Measurements from ENCODE around the gene CLDN22. TPM values are rescaled to one million over a fixed set of nuclear protein-coding genes. Genes with fewer than 3 reads are reported as not detected.

CLDN22 gene
- total RNA-seq, 4 donors from 2014 or later, result not detected

DNA sequence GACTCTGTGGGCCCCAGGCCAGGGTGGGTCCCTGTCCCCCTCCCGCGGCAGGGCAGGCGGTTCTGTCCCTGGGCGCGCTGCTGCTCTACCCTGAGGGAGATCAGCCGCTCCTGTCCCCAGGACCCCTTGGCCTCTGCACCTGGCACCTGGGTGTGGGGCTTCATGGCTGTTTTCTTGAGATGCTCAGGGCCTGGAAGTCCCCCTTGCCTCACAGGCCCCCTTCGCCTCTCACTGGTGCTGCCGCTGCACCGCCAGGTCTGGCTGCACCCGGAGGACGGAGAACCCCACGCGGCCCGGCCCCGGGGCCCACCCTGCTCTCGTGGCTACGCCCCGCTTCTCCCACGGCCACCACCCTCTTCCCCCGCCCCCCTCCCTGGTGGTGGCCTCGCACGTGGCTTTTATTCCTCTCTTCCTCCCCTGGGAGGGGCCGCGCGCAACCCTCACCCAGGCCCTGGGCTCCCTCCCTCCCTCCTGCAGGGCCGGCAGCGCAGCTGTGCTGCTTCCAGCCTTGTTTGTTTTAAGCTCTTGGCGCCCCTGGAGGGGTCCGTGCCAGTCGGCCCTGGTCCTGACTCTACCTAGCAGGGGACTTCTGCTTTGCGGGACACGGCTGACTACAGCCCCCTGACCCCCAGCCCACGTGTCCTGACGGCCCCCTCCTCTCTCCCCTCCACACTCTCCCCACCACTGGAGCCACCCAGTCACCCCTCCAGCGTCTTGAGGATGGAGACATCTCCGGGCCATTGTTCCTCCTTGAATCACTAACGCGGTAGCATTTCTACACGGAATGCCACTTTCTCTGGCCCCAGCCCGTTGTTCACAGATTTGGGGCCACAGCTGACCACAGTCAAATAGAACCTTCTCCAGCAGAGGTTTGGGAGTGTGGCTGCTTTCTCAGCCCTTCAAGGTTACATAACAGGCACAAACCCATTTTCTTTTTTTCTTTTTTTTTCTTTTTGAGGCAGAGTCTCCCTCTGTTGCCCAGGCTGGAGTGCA is 22.8 kb upstream of the CLDN22 start:
- Histone ChIP-seq H3K27ac (no peak overlapping the region), H3K9me3 (no peaks in the 10 kb centered on the region), H3K36me3 (no peaks in the 10 kb centered on the region), H3K4me3 (peak overlapping the region in 1 of 4 donors; percentile 22), H3K27me3 (no peaks in the 10 kb centered on the region), H3K4me1 (peaks cover 0 to 11% (median 0%) of the 10 kb centered on the region in 4 donors)
- WGBS, 2 donors, result 22 to 30% methylated on average over 33 to 39 of the region's 40 CpGs
- TF ChIP-seq POLR2A (IDR thresholded peaks at IDR 0.05) (no peak), EP300 (IDR thresholded peaks at IDR 0.05) (no peak)
- TF ChIP-seq, protein P1, sequence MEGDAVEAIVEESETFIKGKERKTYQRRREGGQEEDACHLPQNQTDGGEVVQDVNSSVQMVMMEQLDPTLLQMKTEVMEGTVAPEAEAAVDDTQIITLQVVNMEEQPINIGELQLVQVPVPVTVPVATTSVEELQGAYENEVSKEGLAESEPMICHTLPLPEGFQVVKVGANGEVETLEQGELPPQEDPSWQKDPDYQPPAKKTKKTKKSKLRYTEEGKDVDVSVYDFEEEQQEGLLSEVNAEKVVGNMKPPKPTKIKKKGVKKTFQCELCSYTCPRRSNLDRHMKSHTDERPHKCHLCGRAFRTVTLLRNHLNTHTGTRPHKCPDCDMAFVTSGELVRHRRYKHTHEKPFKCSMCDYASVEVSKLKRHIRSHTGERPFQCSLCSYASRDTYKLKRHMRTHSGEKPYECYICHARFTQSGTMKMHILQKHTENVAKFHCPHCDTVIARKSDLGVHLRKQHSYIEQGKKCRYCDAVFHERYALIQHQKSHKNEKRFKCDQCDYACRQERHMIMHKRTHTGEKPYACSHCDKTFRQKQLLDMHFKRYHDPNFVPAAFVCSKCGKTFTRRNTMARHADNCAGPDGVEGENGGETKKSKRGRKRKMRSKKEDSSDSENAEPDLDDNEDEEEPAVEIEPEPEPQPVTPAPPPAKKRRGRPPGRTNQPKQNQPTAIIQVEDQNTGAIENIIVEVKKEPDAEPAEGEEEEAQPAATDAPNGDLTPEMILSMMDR (IDR thresholded peaks at IDR 0.05), result no peak
- DNase-seq (ENCODE audit: low spot score in 2 of 2), result no peak

DNA sequence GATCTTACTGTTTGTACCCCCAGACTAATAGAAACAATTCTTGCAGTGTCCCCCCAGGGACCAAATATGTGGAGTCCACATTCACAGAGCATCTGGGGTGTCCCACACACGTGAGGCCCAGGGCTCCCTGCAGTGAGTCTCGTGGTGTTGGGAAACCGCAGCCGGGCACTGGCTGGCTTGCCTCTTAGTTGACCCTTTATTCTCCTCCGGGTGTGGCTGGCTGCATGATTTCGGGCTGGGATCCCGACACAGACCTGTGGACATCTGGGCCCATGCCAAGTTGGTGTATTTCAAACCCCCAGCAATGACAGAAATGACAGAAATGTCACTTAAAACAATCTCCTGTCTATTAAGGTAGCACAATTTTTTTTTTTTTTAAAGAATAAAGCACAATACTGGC is 17.8 kb upstream of the CLDN22 start:
- DNase-seq (ENCODE audit: low spot score in 2 of 2), result no peak
- TF ChIP-seq, protein P1 (IDR thresholded peaks at IDR 0.05), result no peak
- TF ChIP-seq POLR2A (IDR thresholded peaks at IDR 0.05) (no peak), EP300 (IDR thresholded peaks at IDR 0.05) (no peak)
- H3K4me3 ChIP-seq, result no peak overlapping the region
- no peaks in the 10 kb centered on the region for H3K27me3 ChIP-seq
- H3K4me1 ChIP-seq, result peaks cover 0 to 11% (median 0%) of the 10 kb centered on the region in 4 donors
- no peaks in the 10 kb centered on the region for H3K36me3 ChIP-seq
- H3K9me3 ChIP-seq, result no peaks in the 10 kb centered on the region
- WGBS, 2 donors, result 65 to 66% methylated on average over 7 of the region's 7 CpGs
- no peak overlapping the region for H3K27ac ChIP-seq

DNA sequence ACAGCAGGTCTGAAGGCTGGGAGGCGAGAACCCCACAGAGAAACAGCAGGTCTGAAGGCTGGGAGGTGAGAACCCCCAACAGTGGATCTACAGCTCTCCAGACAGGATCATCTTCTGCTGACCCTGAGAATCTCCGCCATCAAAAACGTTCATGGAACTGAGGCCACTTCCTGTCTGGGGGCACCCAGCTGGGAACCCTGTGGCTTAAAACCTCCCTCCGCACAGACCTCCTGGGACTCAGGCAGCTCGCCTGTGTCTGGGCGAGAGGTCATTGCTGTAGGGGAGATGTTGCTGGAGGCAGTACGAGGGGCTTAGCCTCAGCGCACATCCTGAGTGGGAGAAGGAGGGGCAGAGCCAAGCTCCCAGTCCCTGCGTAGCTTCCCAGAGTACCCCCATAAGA is 17.3 kb upstream of the CLDN22 start:
- TF ChIP-seq, protein P1 (IDR thresholded peaks at IDR 0.05), result no peak
- TF ChIP-seq EP300 (IDR thresholded peaks at IDR 0.05) (no peak), POLR2A (IDR thresholded peaks at IDR 0.05) (no peak)
- no peak for DNase-seq (ENCODE audit: low spot score in 2 of 2)
- Histone ChIP-seq H3K36me3 (no peaks in the 10 kb centered on the region), H3K4me1 (peaks cover 0 to 6% (median 0%) of the 10 kb centered on the region in 4 donors), H3K9me3 (no peaks in the 10 kb centered on the region), H3K4me3 (no peak overlapping the region), H3K27ac (no peak overlapping the region), H3K27me3 (no peaks in the 10 kb centered on the region)
- WGBS, 2 donors, result 64 to 73% methylated on average over 8 of the region's 9 CpGs

DNA sequence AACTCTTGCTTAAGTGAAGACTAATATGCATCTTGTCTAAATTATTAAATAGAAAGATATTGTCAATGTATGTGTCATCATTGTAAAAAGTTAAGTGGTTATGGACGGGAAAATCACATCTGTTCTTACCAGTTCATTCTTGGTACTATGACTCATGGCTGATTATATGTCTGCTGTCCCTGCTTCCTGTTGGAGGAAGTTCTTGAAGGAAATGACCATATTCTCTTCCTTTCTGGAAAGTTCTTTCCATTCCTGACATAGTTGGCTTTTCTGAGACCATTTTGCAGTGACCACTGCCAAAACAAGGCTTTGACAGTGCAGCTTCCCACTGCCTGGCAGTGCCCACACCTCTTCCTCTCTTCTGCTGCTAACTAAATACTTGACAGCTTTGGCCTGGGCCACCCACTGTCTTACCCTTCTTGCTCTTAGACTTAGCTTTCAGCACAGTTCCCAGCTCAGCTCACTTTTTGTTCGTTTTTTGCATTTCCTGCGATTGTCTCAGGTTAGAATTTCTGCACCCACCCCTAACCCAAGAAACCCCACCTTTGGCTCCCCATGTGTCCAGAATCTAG is 15.4 kb upstream of the CLDN22 start:
- WGBS, 2 donors, result 67% methylated on average over 3 of the region's 3 CpGs
- Histone ChIP-seq H3K36me3 (no peaks in the 10 kb centered on the region), H3K27me3 (no peaks in the 10 kb centered on the region), H3K9me3 (no peaks in the 10 kb centered on the region), H3K27ac (no peak overlapping the region), H3K4me1 (peaks cover 0 to 5% (median 0%) of the 10 kb centered on the region in 4 donors), H3K4me3 (no peak overlapping the region)
- DNase-seq (ENCODE audit: low spot score in 2 of 2), result no peak
- TF ChIP-seq POLR2A (IDR thresholded peaks at IDR 0.05) (no peak), EP300 (IDR thresholded peaks at IDR 0.05) (no peak)
- TF ChIP-seq, protein P1 (IDR thresholded peaks at IDR 0.05), result no peak

DNA sequence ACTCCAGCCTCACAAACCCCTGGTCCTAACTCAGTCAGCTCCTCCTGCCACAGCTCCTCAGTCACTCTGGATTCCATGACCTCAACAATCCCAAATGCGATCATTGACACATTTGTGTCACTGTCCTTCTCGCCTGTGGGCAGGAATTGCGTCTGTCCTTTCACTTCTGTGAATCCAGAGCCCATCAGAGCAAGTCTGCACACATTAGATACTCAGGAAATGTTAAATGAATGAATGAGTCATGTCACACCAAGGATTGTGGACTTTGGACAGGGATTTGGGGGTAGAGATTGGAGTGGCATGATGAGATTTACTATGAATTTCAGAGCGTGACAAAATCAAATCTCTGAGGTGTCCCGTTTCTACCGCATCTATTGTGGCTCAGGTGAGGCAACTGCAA is 13.9 kb upstream of the CLDN22 start:
- Histone ChIP-seq H3K4me3 (no peak overlapping the region), H3K27ac (no peak overlapping the region), H3K36me3 (no peaks in the 10 kb centered on the region), H3K4me1 (peaks cover 0 to 5% (median 0%) of the 10 kb centered on the region in 4 donors), H3K9me3 (peaks cover 0 to 6% (median 0%) of the 10 kb centered on the region in 4 donors), H3K27me3 (no peaks in the 10 kb centered on the region)
- WGBS, 2 donors, result 87 to 90% methylated on average over 6 of the region's 6 CpGs
- TF ChIP-seq POLR2A (IDR thresholded peaks at IDR 0.05), result no peak
- TF ChIP-seq, protein P1 (IDR thresholded peaks at IDR 0.05), result no peak
- TF ChIP-seq EP300 (IDR thresholded peaks at IDR 0.05), result no peak
- no peak for DNase-seq (ENCODE audit: low spot score in 2 of 2)
